ENCODE data around the gene SLMAP.
"Not testable (repeated sequence)": the region's sequence is repeated elsewhere in the genome, so short reads cannot be mapped to it uniquely, and the experiment has no call there.

The SLMAP gene

DNA sequence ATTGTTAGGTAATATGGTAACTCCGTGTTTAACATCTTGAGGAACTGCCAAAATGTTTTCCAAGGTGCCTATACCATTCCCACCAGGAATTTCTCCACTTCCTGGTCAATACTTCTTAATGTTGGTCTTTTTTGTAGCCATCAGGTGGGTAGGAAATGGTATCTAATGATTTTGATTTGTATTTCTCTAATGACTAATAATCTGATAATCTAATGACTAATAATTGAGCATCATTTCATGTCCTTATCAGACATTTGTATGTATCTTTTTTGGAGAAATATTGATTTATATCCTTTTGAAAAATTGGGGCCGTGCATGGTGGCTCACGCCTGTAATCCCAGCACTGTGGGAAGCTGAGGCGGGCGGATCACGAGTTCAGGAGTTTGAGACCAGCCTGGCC is 38.8 kb downstream of the SLMAP start:
- DNase-seq, result no peak

DNA sequence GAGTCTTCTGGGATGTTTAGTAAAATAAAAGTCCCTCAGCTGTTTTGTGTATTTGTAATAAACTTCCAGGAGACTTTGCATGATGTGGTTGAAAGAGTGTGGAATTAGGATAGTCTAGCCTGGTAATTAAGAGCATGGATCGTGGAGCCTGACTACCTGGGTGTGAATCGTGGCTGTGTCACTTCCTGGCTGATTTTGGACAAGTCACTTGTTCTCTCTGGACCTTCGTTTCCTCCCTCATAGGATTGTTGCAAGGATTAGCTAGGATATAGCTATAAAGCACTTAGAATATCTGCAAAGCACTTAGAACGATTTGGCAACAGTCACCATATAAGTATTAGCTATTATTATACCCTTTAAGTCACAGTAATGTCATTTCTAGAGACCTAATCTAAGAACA is 40.2 kb downstream of the SLMAP start:
- no peak for DNase-seq

DNA sequence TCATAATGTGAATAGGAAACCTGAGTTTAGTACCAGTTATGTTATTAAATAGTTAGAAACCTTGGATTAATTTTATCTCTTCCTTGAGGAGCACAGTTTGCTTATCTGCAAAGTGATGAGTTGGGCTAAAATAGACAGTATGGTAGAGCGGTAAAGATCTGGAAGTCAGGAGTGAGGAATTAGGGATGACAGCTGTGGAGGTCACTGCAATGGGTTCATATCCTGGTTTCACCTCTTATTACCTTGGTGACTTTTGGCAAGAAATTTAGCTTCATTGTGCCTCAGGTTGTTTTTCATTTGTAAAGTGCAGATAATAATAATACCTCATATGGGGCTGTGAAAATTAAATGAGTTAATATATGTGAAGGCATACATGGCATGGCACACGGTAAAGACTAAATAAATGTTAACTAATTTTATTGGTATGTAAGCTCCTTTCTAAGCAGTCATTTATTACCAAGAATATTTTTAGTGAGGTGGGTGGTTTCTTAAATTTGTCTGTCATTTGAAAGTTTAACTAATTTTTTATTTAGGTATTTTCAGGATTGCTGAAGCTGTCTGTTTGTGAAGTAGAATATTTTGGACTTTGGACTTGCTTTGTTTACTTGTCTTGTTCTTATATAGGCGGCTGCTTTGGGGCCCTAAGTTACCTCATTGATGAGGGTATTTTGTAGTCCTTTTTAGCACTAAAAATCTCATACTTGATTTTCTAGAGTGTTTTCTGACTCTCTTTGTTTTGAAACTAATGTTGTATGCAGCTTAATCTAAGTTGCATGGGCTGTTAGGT is 41.8 kb downstream of the SLMAP start:
- DNase-seq, result no peak

DNA sequence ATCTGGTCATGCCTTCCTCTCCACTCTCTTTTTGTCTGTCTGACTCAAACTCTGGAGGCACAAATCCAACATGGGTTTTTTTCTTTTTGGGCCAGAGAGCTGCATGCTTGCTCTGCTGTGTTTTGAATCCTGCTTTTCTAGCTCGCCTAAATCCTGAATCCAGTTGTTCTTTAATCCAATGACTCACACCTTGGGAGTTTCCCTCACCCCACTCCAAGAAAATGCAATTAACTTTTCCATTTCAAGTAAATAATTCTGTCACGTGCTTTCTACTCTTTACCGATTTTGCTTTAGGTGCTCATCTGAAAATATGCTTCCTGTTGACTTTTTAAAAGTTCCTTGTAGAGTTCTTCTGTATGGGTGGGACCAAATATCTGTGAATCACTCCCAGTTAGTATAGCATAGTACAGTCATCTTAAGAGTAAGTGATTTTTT is 47.6 kb downstream of the SLMAP start:
- no peak for DNase-seq

DNA sequence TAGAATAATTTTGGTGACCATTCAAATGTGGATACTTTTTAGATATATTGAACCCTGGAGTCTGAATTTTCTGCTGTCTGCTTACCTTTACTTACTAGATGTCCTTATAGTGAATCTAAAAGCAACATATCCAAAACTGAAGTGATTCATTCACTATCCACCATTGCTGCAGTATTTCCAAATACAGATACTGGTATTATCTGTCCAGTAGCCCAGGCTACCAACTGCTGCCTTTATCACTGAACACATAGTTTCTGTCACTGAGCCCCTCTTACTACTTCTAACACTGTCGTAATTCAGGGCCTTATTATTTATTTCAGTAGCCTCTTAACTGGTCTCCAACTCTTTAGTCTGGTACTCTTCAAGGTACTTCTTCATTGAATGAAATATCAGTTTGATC is 49.2 kb downstream of the SLMAP start:
- no peak for DNase-seq

DNA sequence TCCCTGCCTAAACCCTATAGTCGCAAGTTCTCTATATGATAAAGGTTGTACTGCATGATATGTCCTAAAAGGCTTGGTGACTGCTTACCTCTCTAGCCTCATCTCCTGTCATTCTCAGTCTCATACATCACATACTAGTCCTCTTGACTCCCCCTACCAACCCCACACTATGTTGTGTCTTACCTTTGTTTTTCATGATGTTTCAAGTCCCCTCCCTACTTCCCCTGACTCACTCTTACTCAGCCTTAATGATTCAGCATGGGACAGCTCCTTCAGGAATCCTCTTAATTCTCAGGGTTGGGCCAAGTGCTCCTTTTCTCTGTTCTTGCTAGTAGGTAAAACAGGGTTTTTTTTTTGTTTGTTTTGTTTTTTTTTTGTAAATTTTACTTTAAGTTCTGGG is 49.6 kb downstream of the SLMAP start:
- DNase-seq, result no peak

DNA sequence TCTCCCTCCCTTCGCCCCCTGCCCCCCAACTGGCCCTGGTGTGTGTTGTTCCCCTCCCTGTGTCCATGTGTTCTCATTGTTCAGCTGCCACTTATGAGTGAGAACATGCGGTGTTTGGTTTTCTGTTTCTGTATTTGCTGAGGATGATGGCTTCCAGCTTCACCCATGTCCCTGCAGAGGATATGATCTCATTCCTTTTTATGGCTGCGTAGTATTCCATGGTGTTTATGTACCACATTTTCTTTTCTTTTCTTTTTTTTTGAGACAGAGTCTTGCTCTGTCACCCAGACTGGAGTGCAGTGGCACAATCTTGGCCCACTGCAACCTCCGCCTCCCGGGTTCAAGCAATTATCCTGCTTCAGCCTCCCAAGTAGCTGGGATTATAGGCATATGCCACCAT is 50.1 kb downstream of the SLMAP start:
- not testable (repeated sequence) for DNase-seq

DNA sequence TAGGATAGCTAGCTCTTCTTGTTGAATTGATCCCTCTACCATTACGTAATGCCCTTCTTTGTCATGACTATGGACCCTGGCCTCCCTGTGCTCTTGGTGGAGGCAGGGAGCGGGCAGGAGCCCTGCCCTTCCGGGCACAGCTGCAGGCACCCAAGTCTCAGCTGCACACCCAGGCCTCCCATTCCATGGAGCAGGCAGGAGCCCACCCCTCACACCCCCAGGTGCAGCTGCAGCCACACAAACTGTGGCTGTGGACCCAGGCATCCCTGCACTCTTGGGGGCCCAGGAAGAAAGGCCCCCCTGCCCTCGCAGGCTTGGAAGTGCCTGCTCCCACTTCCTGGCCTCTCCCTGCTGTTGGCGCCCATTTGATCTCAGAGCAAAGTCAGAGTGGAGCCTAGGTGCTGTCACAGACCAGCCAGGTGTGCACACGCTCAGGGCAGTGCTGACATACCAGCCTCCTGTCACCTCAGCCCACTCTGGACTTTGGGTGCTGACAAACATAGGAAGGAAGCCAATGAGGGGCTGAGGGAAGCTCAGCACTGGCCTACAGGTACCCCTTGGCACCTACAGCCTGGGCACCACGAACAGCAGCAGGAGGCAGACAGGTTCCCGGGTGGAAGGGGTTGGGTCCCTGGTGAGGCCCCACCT is 53.0 kb downstream of the SLMAP start:
- DNase-seq, result no peak

DNA sequence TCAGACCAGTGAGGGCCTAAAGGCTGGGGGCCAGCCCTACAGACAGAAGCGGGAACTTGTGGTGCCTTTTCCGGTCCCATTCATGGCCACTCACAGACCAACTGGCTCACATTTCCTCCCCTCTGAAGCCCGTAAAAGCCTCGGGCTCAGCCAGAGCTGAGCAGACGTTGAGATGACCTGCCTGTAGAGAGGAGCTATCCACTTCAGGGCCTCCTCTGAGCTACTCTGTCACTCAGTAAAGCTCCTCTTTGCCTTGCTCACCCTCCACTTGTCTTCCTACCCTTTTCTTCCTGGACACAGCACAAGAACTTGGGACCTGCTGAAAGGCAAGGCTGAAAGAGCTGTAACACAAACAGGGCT is 53.5 kb downstream of the SLMAP start:
- no peak for DNase-seq

DNA sequence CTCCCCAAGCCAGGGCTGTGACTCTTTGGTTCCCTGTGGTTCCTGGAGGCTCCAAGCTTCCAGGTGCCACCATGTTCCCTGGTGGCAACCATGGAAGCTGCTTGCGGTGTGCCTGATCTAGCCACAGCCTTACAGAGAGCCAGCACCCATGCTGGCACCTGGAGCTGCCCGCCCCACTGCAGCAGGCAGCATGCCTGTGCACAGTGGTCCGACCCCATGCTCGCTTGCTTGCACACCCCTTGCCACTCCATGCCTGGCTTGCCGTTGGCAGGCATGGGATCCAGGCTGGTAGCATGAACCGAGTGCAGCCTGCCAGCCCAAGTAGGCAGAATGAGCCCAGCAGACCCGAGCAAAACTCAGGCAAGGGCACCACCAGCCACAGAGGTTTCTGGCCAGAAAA is 53.9 kb downstream of the SLMAP start:
- no peak for DNase-seq

DNA sequence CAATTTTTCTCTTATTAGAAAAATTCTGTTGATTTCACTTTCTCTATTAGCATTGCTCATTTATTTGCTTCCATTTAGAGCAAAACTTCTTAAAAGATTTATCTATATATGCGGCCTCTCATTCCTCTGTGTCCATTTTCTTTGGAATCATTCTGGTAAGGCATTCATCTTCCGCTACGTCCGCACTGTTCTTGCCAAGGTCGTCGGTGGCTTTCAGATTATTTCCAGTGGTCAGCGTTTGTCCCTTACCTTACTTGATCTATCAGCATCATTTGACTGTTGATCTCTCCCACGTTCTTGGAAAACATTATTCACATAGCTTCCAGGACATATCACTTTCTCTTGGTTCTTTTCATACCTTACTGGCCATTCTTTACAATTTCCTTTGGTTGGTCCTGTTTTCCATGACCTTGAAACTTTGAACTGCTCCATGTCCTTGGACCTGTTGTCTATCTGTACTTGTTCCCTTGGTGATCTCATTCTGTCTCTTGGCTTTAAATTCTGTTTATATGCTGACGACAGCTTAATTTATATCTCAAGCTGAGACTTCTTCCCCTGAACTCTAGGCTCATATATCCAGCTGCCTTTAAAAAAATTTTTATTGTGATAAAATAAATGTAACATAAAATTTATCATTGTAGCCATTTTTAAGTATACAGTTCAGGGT is 54.5 kb downstream of the SLMAP start:
- no peak for DNase-seq

DNA sequence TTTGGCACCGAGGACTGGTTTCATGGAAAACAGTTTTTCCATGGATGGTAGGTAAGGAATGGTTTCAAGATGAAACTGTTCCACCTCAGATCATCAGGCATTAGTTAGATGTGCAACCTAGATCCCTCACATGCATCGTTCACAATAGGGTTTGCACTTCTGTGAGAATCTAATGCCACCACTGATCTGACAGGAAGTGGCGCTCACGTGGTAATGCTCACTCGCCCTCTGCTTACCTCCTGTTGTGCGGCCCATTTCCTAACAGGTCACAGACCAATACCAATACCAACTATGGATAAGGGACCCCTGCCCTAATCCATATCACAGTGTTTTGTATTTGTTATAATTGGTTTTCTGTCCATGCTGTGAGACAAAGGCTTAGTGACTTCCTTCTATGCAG is 58.9 kb downstream of the SLMAP start:
- DNase-seq, result peak; percentile 77

DNA sequence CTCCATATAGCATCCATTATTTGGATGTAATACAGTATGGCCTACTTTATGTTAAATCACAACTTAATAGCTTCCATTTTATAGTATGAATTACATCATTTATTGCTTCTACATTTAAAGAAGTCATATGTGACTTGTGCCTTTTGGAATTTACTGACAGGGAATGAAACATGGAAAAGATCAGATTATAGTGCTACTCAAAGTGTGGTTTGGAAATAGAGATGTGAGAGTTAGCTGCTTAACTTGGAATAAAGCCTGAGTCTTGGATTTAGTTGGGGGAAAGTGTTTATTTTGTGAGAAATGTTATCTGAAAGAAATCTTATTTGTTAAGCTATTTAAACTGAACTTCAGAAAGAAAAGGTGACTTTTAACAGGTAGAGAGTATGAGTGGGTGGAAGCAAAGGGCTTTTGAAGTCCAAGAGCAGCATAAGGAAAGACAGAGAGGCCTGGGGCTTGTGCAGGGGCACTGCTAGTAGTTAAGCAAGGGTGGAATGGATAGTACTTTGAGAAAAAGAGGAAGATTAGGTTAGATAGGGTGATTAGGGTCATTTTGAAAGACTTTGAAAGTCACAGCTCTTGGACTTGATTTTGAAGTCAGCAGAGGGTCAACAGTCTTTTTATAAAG is 60.5 kb downstream of the SLMAP start:
- DNase-seq, result no peak

DNA sequence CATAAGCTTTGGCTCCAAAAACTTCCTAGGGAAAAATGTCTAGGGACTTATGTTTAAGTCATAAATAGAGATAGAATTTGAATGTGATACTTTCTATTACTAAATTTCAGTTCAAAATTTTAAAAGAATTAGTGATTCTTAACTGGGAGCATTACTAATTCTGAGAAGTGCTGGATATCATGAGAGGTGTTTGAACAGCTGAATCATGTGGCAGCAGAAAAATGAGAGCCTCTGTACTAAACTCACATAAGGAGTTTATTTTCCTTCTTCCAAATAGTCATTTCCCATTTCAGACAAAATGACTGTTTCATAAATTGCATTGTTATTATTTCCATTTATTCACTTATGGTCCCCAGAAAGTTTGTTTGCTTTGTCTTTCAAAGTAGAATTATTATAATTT is 62.7 kb downstream of the SLMAP start:
- DNase-seq, result no peak

DNA sequence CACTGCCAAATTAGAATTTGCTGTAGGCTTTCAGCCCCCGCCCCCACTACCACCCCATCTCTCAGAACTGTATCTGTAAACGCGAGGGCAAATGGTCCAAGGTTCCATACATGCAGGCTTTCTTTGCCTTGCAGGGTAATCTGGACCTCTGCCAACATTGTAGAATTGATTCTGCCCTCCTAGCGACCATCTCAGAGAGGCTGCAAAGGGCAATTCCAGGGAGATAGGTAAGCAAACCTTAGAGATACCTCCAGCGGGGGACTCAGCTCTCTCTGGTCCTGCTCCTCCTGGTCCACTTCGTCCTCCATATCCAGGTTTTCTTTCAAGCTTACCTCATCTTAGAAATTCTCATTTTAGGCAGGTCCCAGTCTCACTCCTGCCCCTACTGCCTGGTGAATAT is 64.4 kb downstream of the SLMAP start:
- no peak for DNase-seq

DNA sequence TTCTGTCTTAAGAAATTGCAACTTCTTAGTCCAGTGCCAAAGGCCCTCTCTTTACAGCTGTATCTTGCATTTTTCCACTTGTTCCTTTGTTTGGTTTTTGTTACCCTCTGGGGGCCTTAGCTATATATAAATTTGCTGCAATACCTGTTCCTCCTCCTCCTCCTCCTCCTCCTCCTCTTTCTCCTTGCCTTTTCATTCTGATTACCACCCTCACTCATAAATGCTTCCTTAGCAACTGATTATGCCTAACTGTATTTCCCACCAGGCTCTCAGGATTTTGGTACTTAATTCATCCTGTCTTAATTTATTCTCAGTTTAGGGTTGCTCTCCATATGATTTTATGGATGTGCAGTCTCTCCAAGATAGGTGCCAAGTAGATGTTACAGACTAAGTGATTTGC is 65.7 kb downstream of the SLMAP start:
- no peak for DNase-seq

DNA sequence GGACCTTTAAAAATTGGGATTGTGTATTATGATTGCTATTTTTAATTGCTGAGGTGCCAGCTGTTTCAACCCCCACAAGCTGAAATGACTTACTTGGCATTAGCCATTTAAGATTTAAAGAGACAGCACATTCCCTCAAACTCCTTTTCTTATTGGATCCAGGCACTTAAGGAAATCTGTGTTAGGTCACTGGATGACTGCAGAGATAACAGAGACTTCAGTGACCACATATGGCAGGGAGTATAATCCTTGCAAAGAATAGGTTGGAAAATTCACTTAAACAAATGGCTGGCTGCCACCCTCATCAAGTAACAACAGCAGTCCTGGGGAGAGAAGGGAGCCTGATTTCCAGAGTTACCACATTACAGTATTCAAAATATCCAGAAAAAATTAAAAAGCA is 66.6 kb downstream of the SLMAP start:
- no peak for DNase-seq

DNA sequence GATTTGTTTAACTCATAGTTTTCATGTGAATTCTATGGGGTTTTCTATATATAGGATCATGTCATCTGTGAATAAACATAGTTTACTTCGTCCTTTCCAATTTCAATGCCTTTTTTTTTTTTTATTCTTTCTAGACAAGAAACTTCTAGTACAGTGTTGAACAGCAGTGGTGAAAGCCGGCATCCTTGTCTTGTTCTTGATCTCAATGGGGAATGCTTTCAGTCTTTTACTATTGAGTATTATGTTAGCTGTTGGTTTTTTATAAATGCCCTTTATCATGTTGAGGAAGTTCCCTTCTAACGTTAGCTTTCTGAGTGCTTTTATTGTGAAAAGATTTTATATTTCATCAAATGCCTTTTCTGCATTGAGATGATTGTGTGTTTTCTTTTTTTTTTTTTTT is 69.0 kb downstream of the SLMAP start:
- DNase-seq, result no peak

DNA sequence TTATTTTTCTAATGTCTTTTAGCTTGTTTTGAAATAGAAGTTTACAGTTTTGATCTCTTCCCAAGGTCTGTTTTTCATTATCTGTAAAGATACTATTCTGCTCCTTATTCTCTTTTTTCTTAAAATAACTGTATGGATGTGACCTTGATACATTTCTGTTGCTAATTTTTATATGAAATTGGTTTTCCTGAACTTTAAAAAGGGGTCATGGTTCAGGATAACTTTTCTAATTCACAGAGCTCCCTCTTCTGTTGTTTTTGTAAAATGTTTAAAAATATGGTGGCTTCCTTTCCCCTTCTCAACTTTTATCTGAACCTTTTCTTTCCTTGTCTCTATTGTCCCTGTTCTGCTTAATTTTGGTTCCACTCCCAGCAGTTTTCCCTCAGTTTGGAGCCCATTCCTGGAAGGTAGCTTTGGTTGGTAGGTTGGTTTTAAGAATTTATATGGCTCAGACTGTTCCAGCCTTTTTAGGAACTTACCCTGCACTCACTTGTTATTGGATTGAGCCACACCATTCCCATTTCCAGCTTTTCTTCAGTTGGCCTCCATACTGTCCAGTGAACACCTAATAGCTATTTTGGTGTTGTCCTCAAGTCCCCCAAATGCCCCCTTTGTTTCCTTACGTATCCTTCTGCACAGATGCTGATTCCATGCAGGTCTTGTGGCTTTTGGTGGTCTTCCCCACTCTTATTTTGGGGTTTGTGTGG is 70.3 kb downstream of the SLMAP start:
- no peak for DNase-seq

DNA sequence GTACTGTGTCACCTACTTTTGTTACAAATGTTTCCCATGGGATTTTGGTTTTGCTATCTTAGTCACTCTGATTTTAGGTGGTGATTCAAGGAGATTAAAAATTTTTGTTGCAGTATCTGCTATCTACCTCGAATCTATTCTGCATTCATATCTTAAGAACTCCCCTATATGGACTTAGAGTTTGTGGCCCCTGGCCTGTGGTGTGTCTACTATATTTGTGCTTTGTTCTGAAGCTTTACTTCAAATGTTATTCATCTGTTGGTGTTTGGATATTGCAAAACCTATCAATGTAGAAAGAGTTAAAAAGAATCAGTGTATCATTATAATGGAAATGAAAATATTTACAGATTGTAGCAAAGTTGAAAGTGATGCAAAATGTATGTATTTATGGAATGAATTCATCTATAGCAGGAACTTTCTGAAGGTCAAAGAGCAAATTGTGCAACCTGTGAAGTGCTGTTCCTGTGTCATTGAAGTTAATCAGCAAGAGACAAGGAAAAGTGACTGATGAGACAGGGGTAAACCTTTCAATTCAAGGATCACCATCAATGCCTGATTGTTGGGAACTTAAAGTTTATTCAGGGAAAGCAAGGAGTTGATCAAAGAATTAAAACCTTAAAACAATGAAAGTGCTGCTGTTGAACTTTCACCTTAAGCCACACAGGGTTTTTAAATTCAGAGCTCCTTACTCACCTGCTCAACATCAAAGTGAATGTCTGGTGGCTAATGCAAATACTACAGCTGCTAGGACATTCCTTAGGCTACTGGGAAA is 71.0 kb downstream of the SLMAP start:
- DNase-seq, result no peak

DNA sequence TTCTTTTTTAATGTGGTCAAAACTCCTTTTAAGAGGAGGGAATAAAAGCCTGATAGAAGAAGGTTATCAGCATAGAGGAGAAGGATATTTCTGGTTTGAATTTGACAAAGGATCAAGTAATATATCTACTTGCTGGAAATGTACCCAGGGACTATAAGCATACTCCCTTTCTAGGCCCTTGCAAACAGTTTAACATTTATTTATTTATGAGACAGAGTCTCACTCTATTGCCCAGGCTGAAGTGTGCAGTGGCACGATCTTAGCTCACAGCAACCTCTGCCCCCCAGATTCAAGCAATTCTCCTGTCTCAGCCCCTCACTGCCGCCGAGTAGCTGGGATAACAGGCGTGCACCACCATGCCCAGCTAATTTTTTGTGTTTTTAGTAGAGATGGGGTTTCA is 71.6 kb downstream of the SLMAP start:
- DNase-seq, result no peak

DNA sequence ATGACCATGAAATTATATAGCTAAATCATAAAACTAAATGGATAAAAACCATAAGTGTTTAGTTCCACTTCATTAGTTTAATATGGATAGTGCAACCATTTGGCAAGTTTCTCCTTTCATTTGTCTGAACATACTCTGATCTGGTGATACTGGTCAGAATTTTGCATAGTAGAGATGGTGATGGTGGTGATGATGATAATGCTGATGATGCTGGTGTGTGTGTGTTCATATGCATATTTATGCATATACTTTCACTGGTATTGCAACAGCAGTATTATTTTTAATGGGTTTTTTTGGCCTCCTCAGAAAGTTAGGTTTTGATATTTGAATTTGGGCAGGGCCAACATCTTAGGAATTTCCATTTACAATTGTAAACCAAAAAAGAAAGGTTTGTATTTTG is 76.4 kb downstream of the SLMAP start:
- DNase-seq, result no peak

Data from activated effector memory CD4-positive, alpha-beta T cell treated with anti-CD3 and anti-CD28 coated beads, Interleukin-2, amount 50 U/mL, for 16 hours (primary cell).